Lung (tissue), 12 donors: ENCODE results near the gene DYNLT2. TPM values are rescaled to one million over a fixed set of nuclear protein-coding genes. Genes with fewer than 3 reads are reported as not detected.

Source experiments
- ATAC-seq: fragments of 200-7000 bp; cut with Tn5 transposase; one replicate; pipeline ENCODE4 v1.9.1; 2020; ENCODE audit warnings: moderate number of reproducible peaks; ENCODE audit not compliant: insufficient read depth, low FRiP score
- DNase-seq, 3 donors: peaks; one replicate each; pipeline ENCODE4 v3.0.0-alpha.2; 2013 to 2017
- H3K27ac ChIP-seq, 2 donors: one replicate each; pipeline ENCODE4 v1.5.1; 2013; ENCODE audit warnings: mild to moderate bottlenecking in 2 of 2, moderate library complexity in 2 of 2, control low read depth in 1 of 2, inconsistent platforms in 1 of 2, low read depth in 1 of 2, low read length in 1 of 2
- H3K27me3 ChIP-seq, 3 donors: one replicate each; pipeline ENCODE4 v1.5.1; 2013; ENCODE audit warnings: low read length in 2 of 3; ENCODE audit not compliant: control insufficient read depth in 3 of 3, insufficient read depth in 3 of 3
- H3K36me3 ChIP-seq, 4 donors: one replicate each; pipeline ENCODE4 v1.5.1; 2013; ENCODE audit warnings: low read length in 4 of 4, mild to moderate bottlenecking in 1 of 4, moderate library complexity in 1 of 4; ENCODE audit not compliant: control insufficient read depth in 4 of 4, insufficient read depth in 4 of 4
- H3K4me1 ChIP-seq, 5 donors: one replicate each; pipeline ENCODE4 v1.5.1; 2013; ENCODE audit warnings: low read length in 5 of 5, mild to moderate bottlenecking in 2 of 5, moderate library complexity in 1 of 5; ENCODE audit not compliant: control insufficient read depth in 5 of 5, insufficient read depth in 5 of 5
- H3K4me3 ChIP-seq: one replicate; pipeline ENCODE4 v1.5.1; 2013; ENCODE audit warnings: mild to moderate bottlenecking, control low read depth, moderate library complexity
- H3K9ac ChIP-seq, 2 donors: one replicate each; pipeline ENCODE4 v1.5.1; 2013; ENCODE audit warnings: low read length in 2 of 2, control low read depth in 1 of 2; ENCODE audit not compliant: insufficient read depth in 1 of 2
- H3K9me3 ChIP-seq, 4 donors: one replicate each; pipeline ENCODE4 v1.5.1; 2013; ENCODE audit warnings: low read length in 3 of 4, mild to moderate bottlenecking in 1 of 4, moderate library complexity in 1 of 4; ENCODE audit not compliant: control insufficient read depth in 4 of 4, insufficient read depth in 3 of 4
- CTCF ChIP-seq: IDR thresholded peaks from 2 replicates; pipeline ENCODE4 v1.5.1; 2012; ENCODE audit warnings: mild to moderate bottlenecking; ENCODE audit errors: control extremely low read depth, extremely low read depth
- WGBS, 2 donors: extraction: QIAGEN DNeasy Blood & Tissue Kit; methylation state at CpG; one replicate each; pipeline ENCODE4 v1.1.7; 2013; 5-methylcytosine and 5-hydroxymethylcytosine counted together
- polyA plus RNA-seq, 2 donors: library from polyadenylated mRNA; stranded (reverse); fragments of 200-250 nt; gene quantifications; one replicate each; pipeline ENCODE4 v1.2.1, GENCODE V29; 2013
- total RNA-seq, 2 donors: library from RNA; depleted of rRNA in 1 of 2; stranded (reverse); fragments of >200 nt in 1 of 2; gene quantifications; one replicate each; pipeline ENCODE4 v1.2.1, GENCODE V29; 2014 to 2021
- donor health status: control.
- donor health status: control.
- donor health status: Bipolar disorder and iron deficiency.
- donor health status: healthy.
- donor health status: DM: yes; HTN: yes; CAD: no.

DYNLT2 gene
- total and polyA plus RNA-seq, 4 donors: 0.69 to 5.2 (median 2.4) TPM

GRCh38 chr6:169784821-169785340 is 33.5 kb upstream of the DYNLT2 start:
- Histone ChIP-seq H3K4me1 (peaks cover 0 to 17% (median 6%) of the 10 kb centered on the region in 5 donors), H3K4me3 (no peak overlapping the region), H3K27ac (no peak overlapping the region), H3K9ac (no peak overlapping the region), H3K27me3 (peaks cover 0 to 16% (median 11%) of the 10 kb centered on the region in 3 donors), H3K36me3 (peaks cover 0 to 12% (median 4%) of the 10 kb centered on the region in 4 donors), H3K9me3 (no peaks in the 10 kb centered on the region)
- TF ChIP-seq CTCF: no peak
- no peak for DNase-seq
- WGBS, 2 donors: 83 to 87% methylated on average over 12 of the region's 12 CpGs
- ATAC-seq: no peak

GRCh38 chr6:169783971-169784820 is 32.8 kb upstream of the DYNLT2 start:
- H3K4me1 ChIP-seq: peaks cover 0 to 12% (median 6%) of the 10 kb centered on the region in 5 donors
- no peak for TF ChIP-seq CTCF
- no peak overlapping the region for H3K27ac ChIP-seq
- H3K9me3 ChIP-seq: no peaks in the 10 kb centered on the region
- no peak overlapping the region for H3K9ac ChIP-seq
- H3K36me3 ChIP-seq: peaks cover 0 to 12% (median 8%) of the 10 kb centered on the region in 4 donors
- peaks cover 0 to 10% (median 5%) of the 10 kb centered on the region in 3 donors for H3K27me3 ChIP-seq
- no peak for ATAC-seq
- H3K4me3 ChIP-seq: no peak overlapping the region
- WGBS, 2 donors: 95 to 98% methylated on average over 23 of the region's 23 CpGs
- DNase-seq: no peak

- H3K4me3 ChIP-seq: no peak overlapping the region
- H3K9ac ChIP-seq: no peak overlapping the region
- H3K36me3 ChIP-seq: peaks cover 0 to 15% (median 11%) of the 10 kb centered on the region in 4 donors
- no peak overlapping the region for H3K27ac ChIP-seq
- H3K9me3 ChIP-seq: no peaks in the 10 kb centered on the region
- ATAC-seq: no peak
- peaks cover 0 to 12% (median 6%) of the 10 kb centered on the region in 5 donors for H3K4me1 ChIP-seq
- TF ChIP-seq CTCF: no peak
- no peak for DNase-seq
- WGBS, 2 donors: 86 to 92% methylated on average over 9 of the region's 9 CpGs
- peaks cover 0 to 4% (median 0%) of the 10 kb centered on the region in 3 donors for H3K27me3 ChIP-seq
Measured at GRCh38 chr6:169783401-169783800, 32.0 kb upstream of the DYNLT2 start.
